Measurements from ENCODE around the gene PPFIA3.

- TF ChIP-seq CTCF (IDR thresholded peaks at IDR 0.05) (no peak), POLR2AphosphoS5 (IDR thresholded peaks at IDR 0.05) (no peak), EP300 (IDR thresholded peaks at IDR 0.05) (no peak)
Measured at GRCh38 chr19:49116544-49116943, 2.8 kb upstream of the PPFIA3 start.
